Subcutaneous adipose tissue (tissue), 4 donors: Measurements from ENCODE around the gene MXD3. TPM values are rescaled to one million over a fixed set of nuclear protein-coding genes. Genes with fewer than 3 reads are reported as not detected.

Source experiments
- total RNA-seq, 4 donors: library from RNA; depleted of rRNA; stranded (reverse); fragments of >200 nt; gene quantifications; one replicate each; pipeline ENCODE4 v1.1.0, GENCODE V29; 2016
- TF ChIP-seq, protein P1 (sequence below): fragments of 450-650 bp; IDR thresholded peaks from one replicate; pipeline ENCODE4 v1.5.1; 2016; ENCODE audit warnings: low read depth, mild to moderate bottlenecking, control low read depth, antibody characterized with exemption, moderate library complexity

The MXD3 gene
- total RNA-seq, 4 donors from 2014 or later: 0.82 to 13.0 (median 6.7) TPM

GRCh38 chr5:177355868-177356168, 44.1 kb upstream of the MXD3 start:
- TF ChIP-seq, protein P1, sequence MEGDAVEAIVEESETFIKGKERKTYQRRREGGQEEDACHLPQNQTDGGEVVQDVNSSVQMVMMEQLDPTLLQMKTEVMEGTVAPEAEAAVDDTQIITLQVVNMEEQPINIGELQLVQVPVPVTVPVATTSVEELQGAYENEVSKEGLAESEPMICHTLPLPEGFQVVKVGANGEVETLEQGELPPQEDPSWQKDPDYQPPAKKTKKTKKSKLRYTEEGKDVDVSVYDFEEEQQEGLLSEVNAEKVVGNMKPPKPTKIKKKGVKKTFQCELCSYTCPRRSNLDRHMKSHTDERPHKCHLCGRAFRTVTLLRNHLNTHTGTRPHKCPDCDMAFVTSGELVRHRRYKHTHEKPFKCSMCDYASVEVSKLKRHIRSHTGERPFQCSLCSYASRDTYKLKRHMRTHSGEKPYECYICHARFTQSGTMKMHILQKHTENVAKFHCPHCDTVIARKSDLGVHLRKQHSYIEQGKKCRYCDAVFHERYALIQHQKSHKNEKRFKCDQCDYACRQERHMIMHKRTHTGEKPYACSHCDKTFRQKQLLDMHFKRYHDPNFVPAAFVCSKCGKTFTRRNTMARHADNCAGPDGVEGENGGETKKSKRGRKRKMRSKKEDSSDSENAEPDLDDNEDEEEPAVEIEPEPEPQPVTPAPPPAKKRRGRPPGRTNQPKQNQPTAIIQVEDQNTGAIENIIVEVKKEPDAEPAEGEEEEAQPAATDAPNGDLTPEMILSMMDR: no peak

- TF ChIP-seq, protein P1: no peak
Measured at GRCh38 chr5:177355162-177355867, 43.6 kb upstream of the MXD3 start.

- TF ChIP-seq, protein P1: no peak
Measured at GRCh38 chr5:177354711-177355110, 43.0 kb upstream of the MXD3 start.

DNA sequence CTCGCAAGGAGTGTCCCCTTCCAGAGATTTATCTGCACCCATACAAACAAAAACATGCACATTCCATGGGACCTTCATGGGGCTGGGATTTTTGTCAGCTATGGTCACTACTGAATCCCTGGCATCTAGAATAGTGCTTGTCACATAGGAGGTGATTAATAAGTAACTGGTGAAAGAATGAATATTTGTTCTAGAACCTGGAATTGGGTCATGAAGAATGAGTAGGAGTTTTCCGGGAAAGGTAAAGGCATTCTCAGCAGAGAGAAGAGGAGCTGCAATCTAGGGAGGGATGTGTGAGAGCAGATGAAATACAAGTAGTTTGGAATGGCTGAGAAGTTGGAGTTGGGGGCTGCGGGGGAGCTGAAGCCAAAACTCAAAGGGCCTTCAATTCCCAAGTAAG, 42.6 kb upstream of the MXD3 start:
- TF ChIP-seq, protein P1: no peak

DNA sequence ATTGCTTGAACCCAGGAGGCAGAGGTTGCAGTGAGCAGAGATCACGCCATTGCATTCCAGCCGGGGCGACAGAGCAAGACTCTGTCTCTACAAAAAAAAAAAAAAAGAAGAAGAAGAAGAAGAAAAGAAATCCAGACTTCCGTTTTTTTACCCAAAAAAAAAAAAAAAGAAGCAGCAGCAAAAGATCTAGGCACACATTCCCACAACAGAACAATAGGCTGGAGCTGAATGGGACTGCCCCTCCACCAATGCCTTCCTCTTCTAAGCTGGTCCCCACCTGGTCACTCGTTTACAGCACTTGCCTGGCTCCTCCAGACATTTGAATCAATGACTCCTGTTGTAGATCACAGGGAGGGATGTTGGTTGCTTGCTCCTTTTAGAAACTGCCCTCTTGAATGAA, 41.4 kb upstream of the MXD3 start:
- TF ChIP-seq, protein P1: no peak

DNA sequence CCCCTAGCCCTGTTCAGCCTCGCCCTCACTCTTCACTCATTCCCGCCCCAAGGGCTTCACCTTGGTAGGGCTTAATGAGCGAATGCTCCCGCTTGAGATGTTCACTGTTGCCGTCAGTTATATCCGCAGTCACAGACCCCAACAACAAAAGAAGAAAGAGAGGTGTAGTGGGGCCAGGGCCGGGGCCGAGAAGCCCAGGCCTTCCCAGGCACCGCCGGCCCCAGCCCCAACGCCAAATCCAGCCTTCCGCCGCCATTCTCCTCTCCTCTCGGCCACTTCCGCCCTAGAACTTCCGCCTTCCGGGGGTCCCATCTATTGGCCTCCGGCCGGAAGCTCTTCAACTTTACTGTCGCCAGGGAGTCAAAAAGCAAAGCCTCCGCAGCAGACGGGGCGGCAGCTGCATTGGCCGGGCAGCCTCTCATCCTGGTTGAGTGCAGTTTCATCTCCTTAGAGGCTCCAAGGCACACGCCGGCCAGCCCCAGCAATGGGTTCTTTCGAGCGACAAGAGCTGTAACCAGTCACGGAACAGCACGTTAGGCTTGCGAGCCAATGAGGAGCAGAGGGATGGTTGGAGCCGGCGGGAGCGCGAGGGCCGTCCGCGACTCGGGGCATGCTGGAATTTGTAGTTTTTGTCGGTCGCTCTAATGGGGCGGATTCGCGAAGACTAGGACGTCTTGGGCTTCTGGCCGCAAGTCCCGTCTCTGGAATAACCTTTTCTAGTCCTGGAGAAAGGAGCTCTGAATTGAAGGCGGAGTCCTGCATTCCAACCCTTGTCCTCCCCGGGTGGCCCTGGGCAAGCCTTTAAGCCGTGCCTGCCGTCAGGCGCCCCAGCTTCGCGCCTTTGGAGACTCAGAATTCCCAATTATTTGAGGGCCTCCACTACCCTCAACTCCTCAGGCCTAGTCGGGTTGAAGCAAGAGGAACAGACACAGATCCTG, 40.0 kb upstream of the MXD3 start, which contains the start of gene LMAN2:
LMAN2 (minus strand) TSS at position 277 of the 938 bp plus-strand sequence; CDS start at position 256, 21 bp downstream.
- TF ChIP-seq, protein P1: no peak

DNA sequence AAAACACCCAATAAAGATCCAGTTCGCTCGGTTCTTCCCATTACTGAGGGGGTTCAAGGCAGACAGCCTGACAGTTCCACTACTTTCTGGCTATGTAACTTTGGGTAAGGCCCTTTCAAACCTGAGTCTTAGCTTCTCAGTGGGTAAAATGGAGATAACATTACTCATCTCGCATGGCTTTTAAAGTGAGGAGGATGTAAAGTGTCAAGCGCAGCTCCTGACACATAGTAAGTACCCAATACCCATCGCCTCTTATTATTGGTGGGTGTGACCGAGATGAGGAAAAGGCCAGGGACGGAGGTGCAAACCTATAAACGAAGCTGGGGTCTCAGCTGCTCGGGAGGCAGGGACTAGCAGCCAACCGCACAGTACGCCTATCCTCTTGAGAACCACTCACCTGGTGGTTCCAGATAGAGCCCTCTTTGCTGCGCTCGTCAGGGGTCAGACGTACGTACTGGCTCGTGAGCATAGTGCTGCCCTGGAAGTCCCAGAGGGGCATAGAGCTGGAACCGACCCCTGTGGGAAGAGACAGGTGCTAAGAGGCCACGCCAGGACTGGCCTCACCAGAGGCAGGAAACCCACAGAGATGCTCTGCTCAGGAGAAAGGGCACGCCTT, 39.2 kb upstream of the MXD3 start:
- TF ChIP-seq, protein P1: no peak
